ENCODE measurements around the gene FLRT2.

FLRT2 gene

GRCh38 chr14:85663667-85664066, 133.7 kb downstream of the FLRT2 start:
- no peak for TF ChIP-seq NFIC (IDR thresholded peaks at IDR 0.05)
- TF ChIP-seq MAX (IDR thresholded peaks at IDR 0.05), result no peak
- TF ChIP-seq CREB1 (IDR thresholded peaks at IDR 0.05; ENCODE audit: low read depth), result no peak
- TF ChIP-seq USF1 (IDR thresholded peaks at IDR 0.05), result no peak
- TF ChIP-seq EP300 (IDR thresholded peaks at IDR 0.05; ENCODE audit: borderline replicate concordance), result no peak
- TF ChIP-seq TAF1 (IDR thresholded peaks at IDR 0.05; ENCODE audit: low read depth), result no peak
- TF ChIP-seq FOXM1 (IDR thresholded peaks at IDR 0.05; ENCODE audit: borderline replicate concordance, low read depth), result no peak
- TF ChIP-seq EGR1 (IDR thresholded peaks at IDR 0.05), result no peak
- no peak for TF ChIP-seq REST (IDR thresholded peaks at IDR 0.05; ENCODE audit: low read depth)
- no peak for TF ChIP-seq TEAD4 (IDR thresholded peaks at IDR 0.05)
- TF ChIP-seq YY1 (IDR thresholded peaks at IDR 0.05; ENCODE audit: low read depth), result no peak
- no peak for TF ChIP-seq ZBTB7A (IDR thresholded peaks at IDR 0.05; ENCODE audit: low read depth)
- TF ChIP-seq CEBPB (IDR thresholded peaks at IDR 0.05), result no peak
- TF ChIP-seq RAD21 (IDR thresholded peaks at IDR 0.05; ENCODE audit: low read depth), result no peak
- TF ChIP-seq TCF12 (IDR thresholded peaks at IDR 0.05; ENCODE audit: low read depth), result no peak

- TF ChIP-seq FOXM1 (IDR thresholded peaks at IDR 0.05; ENCODE audit: borderline replicate concordance, low read depth), result no peak
- TF ChIP-seq EGR1 (IDR thresholded peaks at IDR 0.05), result no peak
Measured at GRCh38 chr14:85675957-85676356, 146.0 kb downstream of the FLRT2 start.

GRCh38 chr14:85686908-85687307, 157.0 kb downstream of the FLRT2 start:
- TF ChIP-seq FOXM1 (IDR thresholded peaks at IDR 0.05; ENCODE audit: borderline replicate concordance, low read depth) (no peak), TCF12 (IDR thresholded peaks at IDR 0.05; ENCODE audit: low read depth) (no peak), NFIC (IDR thresholded peaks at IDR 0.05) (no peak), RAD21 (IDR thresholded peaks at IDR 0.05; ENCODE audit: low read depth) (no peak), MAX (IDR thresholded peaks at IDR 0.05) (no peak), CEBPB (IDR thresholded peaks at IDR 0.05) (no peak), USF1 (IDR thresholded peaks at IDR 0.05) (no peak), REST (IDR thresholded peaks at IDR 0.05; ENCODE audit: low read depth) (no peak)

- no peak for TF ChIP-seq FOXM1 (IDR thresholded peaks at IDR 0.05; ENCODE audit: borderline replicate concordance, low read depth)
- TF ChIP-seq TEAD4 (IDR thresholded peaks at IDR 0.05), result no peak
- TF ChIP-seq EGR1 (IDR thresholded peaks at IDR 0.05), result no peak
- no peak for TF ChIP-seq USF1 (IDR thresholded peaks at IDR 0.05)
- TF ChIP-seq MAX (IDR thresholded peaks at IDR 0.05), result no peak
Measured at GRCh38 chr14:85687456-85687855, 157.5 kb downstream of the FLRT2 start.

GRCh38 chr14:85688006-85688405, 158.1 kb downstream of the FLRT2 start:
- TF ChIP-seq USF1 (IDR thresholded peaks at IDR 0.05), result no peak
- no peak for TF ChIP-seq NFIC (IDR thresholded peaks at IDR 0.05)
- TF ChIP-seq CREB1 (IDR thresholded peaks at IDR 0.05; ENCODE audit: low read depth), result no peak
- TF ChIP-seq MAX (IDR thresholded peaks at IDR 0.05), result no peak
- TF ChIP-seq TEAD4 (IDR thresholded peaks at IDR 0.05), result no peak
- no peak for TF ChIP-seq EP300 (IDR thresholded peaks at IDR 0.05; ENCODE audit: borderline replicate concordance)
- TF ChIP-seq TCF12 (IDR thresholded peaks at IDR 0.05; ENCODE audit: low read depth), result no peak
- no peak for TF ChIP-seq REST (IDR thresholded peaks at IDR 0.05; ENCODE audit: low read depth)
- no peak for TF ChIP-seq EGR1 (IDR thresholded peaks at IDR 0.05)
- TF ChIP-seq CEBPB (IDR thresholded peaks at IDR 0.05), result no peak
- no peak for TF ChIP-seq YY1 (IDR thresholded peaks at IDR 0.05; ENCODE audit: low read depth)
- no peak for TF ChIP-seq ZBTB7A (IDR thresholded peaks at IDR 0.05; ENCODE audit: low read depth)
- TF ChIP-seq RAD21 (IDR thresholded peaks at IDR 0.05; ENCODE audit: low read depth), result no peak
- TF ChIP-seq TAF1 (IDR thresholded peaks at IDR 0.05; ENCODE audit: low read depth), result no peak
- TF ChIP-seq FOXM1 (IDR thresholded peaks at IDR 0.05; ENCODE audit: borderline replicate concordance, low read depth), result no peak

Measured in Ishikawa (cell line).